Skeletal muscle tissue (tissue), 4 donors: ENCODE data around the gene LMAN2. TPM values are rescaled to one million over a fixed set of nuclear protein-coding genes. Genes with fewer than 3 reads are reported as not detected.

Experiments used
- H3K27ac ChIP-seq: one replicate; pipeline ENCODE4 v1.7.0; 2013; ENCODE audit warnings: mild to moderate bottlenecking, low read depth, low read length, inconsistent platforms
- H3K27me3 ChIP-seq, 3 donors: one replicate each; pipeline ENCODE4 v1.7.0; 2013; ENCODE audit warnings: low read length in 3 of 3; ENCODE audit not compliant: control insufficient read depth in 3 of 3, insufficient read depth in 3 of 3
- H3K36me3 ChIP-seq, 3 donors: one replicate each; pipeline ENCODE4 v1.7.0; 2013; ENCODE audit warnings: low read length in 3 of 3; ENCODE audit not compliant: control insufficient read depth in 3 of 3, insufficient read depth in 3 of 3
- H3K4me1 ChIP-seq, 3 donors: one replicate each; pipeline ENCODE4 v1.7.0; 2013; ENCODE audit warnings: low read length in 3 of 3, mild to moderate bottlenecking in 3 of 3; ENCODE audit not compliant: control insufficient read depth in 3 of 3, insufficient read depth in 3 of 3
- H3K4me3 ChIP-seq, 3 donors: one replicate each; pipeline ENCODE4 v1.7.0; 2013; ENCODE audit warnings: low read length in 3 of 3
- H3K9ac ChIP-seq, 3 donors: one replicate each; pipeline ENCODE4 v1.7.0; 2013; ENCODE audit warnings: low read length in 3 of 3, mild to moderate bottlenecking in 3 of 3, moderate library complexity in 2 of 3, low read depth in 1 of 3
- H3K9me3 ChIP-seq, 3 donors: one replicate each; pipeline ENCODE4 v1.7.0; 2013; ENCODE audit warnings: low read length in 3 of 3; ENCODE audit not compliant: control insufficient read depth in 3 of 3
- total RNA-seq: library from RNA; depleted of rRNA; stranded (reverse); fragments of >200 nt; gene quantifications from one replicate; pipeline ENCODE4 v1.2.3, GENCODE V29; 2014
- donor health status: Osteomylitis.

The LMAN2 gene
- total RNA-seq, 1 donor from 2014 or later, result 124 TPM

GRCh38 chr5:177293819-177294581 is 57.5 kb downstream of the LMAN2 start:
- Histone ChIP-seq H3K4me1 (peaks cover 0 to 14% (median 6%) of the 10 kb centered on the region in 3 donors), H3K9me3 (no peaks in the 10 kb centered on the region), H3K27me3 (no peaks in the 10 kb centered on the region), H3K9ac (no peak overlapping the region), H3K4me3 (no peak overlapping the region), H3K27ac (no peak overlapping the region), H3K36me3 (peaks cover 46 to 62% (median 54%) of the 10 kb centered on the region in 3 donors)

- Histone ChIP-seq H3K36me3 (peaks cover 48 to 71% (median 66%) of the 10 kb centered on the region in 3 donors), H3K27ac (no peak overlapping the region), H3K9ac (no peak overlapping the region), H3K9me3 (no peaks in the 10 kb centered on the region), H3K4me3 (no peak overlapping the region), H3K4me1 (peaks cover 0 to 11% (median 3%) of the 10 kb centered on the region in 3 donors), H3K27me3 (no peaks in the 10 kb centered on the region)
These were observed 59.7 kb downstream of the LMAN2 start for GRCh38 chr5:177291735-177292134.

- no peaks in the 10 kb centered on the region for H3K27me3 ChIP-seq
- H3K4me1 ChIP-seq, result peaks cover 0 to 4% (median 0%) of the 10 kb centered on the region in 3 donors
- H3K27ac ChIP-seq, result no peak overlapping the region
- H3K36me3 ChIP-seq, result peaks cover 48 to 75% (median 60%) of the 10 kb centered on the region in 3 donors
- H3K9me3 ChIP-seq, result no peaks in the 10 kb centered on the region
- H3K9ac ChIP-seq, result no peak overlapping the region
- H3K4me3 ChIP-seq, result no peak overlapping the region
These were observed 60.5 kb downstream of the LMAN2 start for GRCh38 chr5:177290816-177291596.

- peaks cover 33 to 70% (median 50%) of the 10 kb centered on the region in 3 donors for H3K36me3 ChIP-seq
- no peaks in the 10 kb centered on the region for H3K27me3 ChIP-seq
- H3K27ac ChIP-seq, result no peak overlapping the region
These were observed 63.3 kb downstream of the LMAN2 start for GRCh38 chr5:177288191-177288590.

More at GRCh38 chr5:177288191-177288590, 63.3 kb downstream of the LMAN2 start:
- Histone ChIP-seq H3K4me1 (no peaks in the 10 kb centered on the region), H3K9me3 (no peaks in the 10 kb centered on the region), H3K9ac (no peak overlapping the region), H3K4me3 (no peak overlapping the region)

Other genes with a start within 250 kb of the LMAN2 start
- 57.4 TPM for gene NSD1, start 217.9 kb downstream of the LMAN2 start, total RNA-seq
- 12.0 TPM for gene RAB24, start 47.9 kb downstream of the LMAN2 start, total RNA-seq
- gene PRELID1, start 47.9 kb downstream of the LMAN2 start, total RNA-seq, result 39.1 TPM
- gene MXD3, start 39.8 kb downstream of the LMAN2 start, total RNA-seq, result 5.7 TPM
- gene RGS14, start 6.3 kb upstream of the LMAN2 start, total RNA-seq, result 12.5 TPM
- not detected for gene SLC34A1, start 32.8 kb upstream of the LMAN2 start, total RNA-seq
- gene PFN3, start 49.0 kb upstream of the LMAN2 start, total RNA-seq, result not detected
- gene F12, start 57.9 kb upstream of the LMAN2 start, total RNA-seq, result not detected
- gene GRK6, start 75.0 kb upstream of the LMAN2 start, total RNA-seq, result 12.5 TPM
- gene PRR7, start 95.1 kb upstream of the LMAN2 start, total RNA-seq, result 0.52 TPM
- 108 TPM for gene DBN1, start 122.0 kb upstream of the LMAN2 start, total RNA-seq
- 44.9 TPM for gene PDLIM7, start 145.9 kb upstream of the LMAN2 start, total RNA-seq
- gene DOK3, start 158.2 kb upstream of the LMAN2 start, total RNA-seq, result 5.7 TPM
- 33.9 TPM for gene DDX41, start 165.3 kb upstream of the LMAN2 start, total RNA-seq
- gene FAM193B, start 202.9 kb upstream of the LMAN2 start, total RNA-seq, result 11.0 TPM
- gene TMED9, start 240.5 kb upstream of the LMAN2 start, total RNA-seq, result 37.6 TPM
- 12.0 TPM for gene B4GALT7, start 248.5 kb upstream of the LMAN2 start, total RNA-seq